GM13976 (cell line): Measurements from ENCODE around the gene TNS3.

Source experiments
- DNase-seq: peaks from one replicate; pipeline ENCODE4 v3.0.0; 2012; ENCODE audit warnings: low spot score
- CTCF ChIP-seq: IDR thresholded peaks from 2 replicates; pipeline ENCODE4 v1.5.1; 2012; ENCODE audit warnings: borderline replicate concordance, mild to moderate bottlenecking; ENCODE audit not compliant: insufficient read depth; ENCODE audit errors: extremely low read depth, missing control alignments, control extremely low read depth
- in situ Hi-C: fragments of 300-500 bp; cut with MboI; formaldehyde crosslinking; loops from one replicate; pipeline ENCODE4 v1.12.0; 2022; ENCODE audit warnings: low sequenced_read_pairs, mixed read lengths, inconsistent platforms; ENCODE audit not compliant: unreplicated experiment

Gene TNS3

DNA sequence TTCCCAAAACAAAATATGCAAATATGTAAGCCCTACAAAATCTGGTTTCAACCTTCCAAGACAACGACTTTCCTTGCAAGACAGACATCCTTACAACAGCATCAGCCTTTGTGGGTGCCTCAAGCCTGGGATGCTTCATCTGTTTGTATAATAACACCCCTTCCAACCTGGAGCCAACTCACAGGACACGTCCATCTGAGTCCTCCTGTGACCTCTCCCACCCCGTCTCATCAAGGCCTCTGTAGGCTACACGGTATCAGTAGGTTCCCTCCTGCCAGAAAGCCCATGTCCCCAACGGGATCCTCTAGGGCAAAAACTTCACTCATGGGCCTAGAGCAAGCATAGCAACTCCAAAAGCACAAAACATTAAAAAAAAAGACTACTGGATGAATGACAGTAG is 173.2 kb downstream of the TNS3 start:
- in situ Hi-C loops = no loop called here
- DNase-seq = no peak
- no peak for TF ChIP-seq CTCF

DNA sequence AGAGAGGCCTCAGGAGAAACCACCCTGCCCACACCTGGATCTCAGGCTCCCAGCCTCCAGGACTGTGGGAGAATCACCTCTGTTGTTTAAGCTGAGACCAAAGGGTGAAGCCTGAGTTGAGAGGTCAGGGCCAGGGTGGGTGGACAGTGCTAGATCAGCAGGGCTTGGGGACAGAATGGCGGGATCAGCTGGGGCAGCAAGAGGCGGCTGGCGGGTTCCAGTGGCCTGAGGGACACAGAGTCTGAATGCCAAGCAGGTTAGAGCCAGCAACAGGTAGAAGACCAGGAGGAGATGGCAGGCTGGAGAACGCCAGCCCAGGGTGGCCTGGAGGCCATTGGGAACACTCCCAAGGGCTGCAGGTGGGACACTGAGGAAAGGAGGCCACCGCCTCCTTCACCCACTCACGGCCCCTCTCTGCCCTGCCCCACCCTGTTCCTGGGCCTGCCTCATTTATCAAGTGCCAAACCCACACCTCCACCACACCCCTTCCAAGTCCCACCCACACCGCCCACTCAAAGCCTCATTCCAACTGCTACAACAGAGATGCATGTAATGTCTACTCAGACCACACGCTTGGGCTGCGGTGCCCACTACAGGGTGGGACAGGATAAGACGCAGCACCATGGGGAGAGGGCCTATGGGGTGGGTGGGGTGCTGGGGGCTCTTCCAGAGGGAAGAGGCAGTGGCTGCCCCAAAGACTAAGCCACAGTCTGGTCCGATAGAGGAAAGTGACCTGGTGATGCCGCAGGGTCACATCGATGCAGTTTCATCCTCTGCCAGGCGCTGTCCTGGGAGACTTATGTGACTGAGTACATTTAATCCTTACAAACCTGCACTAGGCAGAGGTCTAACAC is 173.9 kb downstream of the TNS3 start:
- in situ Hi-C loops = no loop called here
- TF ChIP-seq CTCF = no peak
- no peak for DNase-seq

GRCh38 chr7:47407136-47407535 is 174.8 kb downstream of the TNS3 start:
- no peak for TF ChIP-seq CTCF
- in situ Hi-C loops = no loop called here
- no peak for DNase-seq

DNA sequence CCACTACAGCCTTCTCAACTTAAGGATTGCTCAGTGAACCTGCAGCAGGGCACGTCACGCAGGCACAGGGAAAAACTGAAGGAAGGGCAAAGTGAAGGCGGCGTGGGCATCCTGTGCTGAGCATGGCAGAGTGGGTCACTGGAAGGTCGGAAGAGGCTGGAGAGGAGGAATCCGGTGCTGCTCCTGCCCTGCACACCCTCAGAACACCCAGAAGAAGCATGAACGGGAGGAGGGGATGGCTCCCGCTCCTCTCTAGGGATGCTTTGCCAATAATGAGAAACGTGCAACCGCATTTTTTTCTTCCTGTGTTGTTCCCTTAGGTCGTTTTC is 175.1 kb downstream of the TNS3 start:
- in situ Hi-C loops = no loop called here
- no peak for DNase-seq
- TF ChIP-seq CTCF = no peak

GRCh38 chr7:47405921-47406800 is 175.8 kb downstream of the TNS3 start:
- TF ChIP-seq CTCF = no peak
- in situ Hi-C loops = no loop called here
- no peak for DNase-seq

GRCh38 chr7:47405286-47405904 is 176.5 kb downstream of the TNS3 start:
- no peak for DNase-seq
- TF ChIP-seq CTCF = no peak
- in situ Hi-C loops = no loop called here
